ENCODE measurements around the gene MGST2. TPM values are rescaled to one million over a fixed set of nuclear protein-coding genes. Genes with fewer than 3 reads are reported as not detected.

Gene MGST2
- total RNA-seq, 6 experiments from 2014 or later = 105 to 125 (median 114) TPM

DNA sequence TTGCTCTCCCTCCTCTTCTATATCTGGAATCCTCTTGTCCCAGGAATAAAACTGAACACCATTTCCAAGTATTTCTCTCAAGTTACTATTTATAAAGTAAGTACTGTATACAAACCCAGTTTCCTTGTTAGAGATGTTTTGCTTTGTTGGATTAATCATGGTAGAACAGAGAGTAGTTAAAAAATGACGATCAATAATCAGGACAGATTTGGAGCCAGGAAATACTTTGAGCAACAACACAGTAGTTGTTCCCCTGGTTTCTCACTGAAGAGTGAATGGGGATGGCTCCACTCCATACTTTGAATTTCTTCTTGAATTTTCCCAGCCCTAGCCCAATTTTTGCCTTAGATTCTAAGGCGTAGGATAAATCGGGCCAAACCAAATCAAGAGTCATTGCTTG lies 21.4 kb downstream of the MGST2 start:
- no peaks in the 10 kb centered on the region for H3K36me3 ChIP-seq
- no peaks in the 10 kb centered on the region for H3K9me3 ChIP-seq
- H3K4me3 ChIP-seq = no peak overlapping the region
- H3K27ac ChIP-seq = peak overlapping the region; percentile 21 to 35 (median 24)
- no peak for TF ChIP-seq POLR2A (IDR thresholded peaks at IDR 0.05)
- TF ChIP-seq, protein P1, sequence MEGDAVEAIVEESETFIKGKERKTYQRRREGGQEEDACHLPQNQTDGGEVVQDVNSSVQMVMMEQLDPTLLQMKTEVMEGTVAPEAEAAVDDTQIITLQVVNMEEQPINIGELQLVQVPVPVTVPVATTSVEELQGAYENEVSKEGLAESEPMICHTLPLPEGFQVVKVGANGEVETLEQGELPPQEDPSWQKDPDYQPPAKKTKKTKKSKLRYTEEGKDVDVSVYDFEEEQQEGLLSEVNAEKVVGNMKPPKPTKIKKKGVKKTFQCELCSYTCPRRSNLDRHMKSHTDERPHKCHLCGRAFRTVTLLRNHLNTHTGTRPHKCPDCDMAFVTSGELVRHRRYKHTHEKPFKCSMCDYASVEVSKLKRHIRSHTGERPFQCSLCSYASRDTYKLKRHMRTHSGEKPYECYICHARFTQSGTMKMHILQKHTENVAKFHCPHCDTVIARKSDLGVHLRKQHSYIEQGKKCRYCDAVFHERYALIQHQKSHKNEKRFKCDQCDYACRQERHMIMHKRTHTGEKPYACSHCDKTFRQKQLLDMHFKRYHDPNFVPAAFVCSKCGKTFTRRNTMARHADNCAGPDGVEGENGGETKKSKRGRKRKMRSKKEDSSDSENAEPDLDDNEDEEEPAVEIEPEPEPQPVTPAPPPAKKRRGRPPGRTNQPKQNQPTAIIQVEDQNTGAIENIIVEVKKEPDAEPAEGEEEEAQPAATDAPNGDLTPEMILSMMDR (IDR thresholded peaks at IDR 0.05) = no peak
- WGBS (ENCODE audit: insufficient coverage, low coverage, low lambda C conversion rate, missing lambda C conversion rate) = 61% methylated on average over 3 of the region's 3 CpGs
- intact Hi-C loops (cut with DNase I) = no loop called here
- peak; percentile 35 to 60 (median 47) for ATAC-seq
- no peaks in the 10 kb centered on the region for H3K27me3 ChIP-seq
- no peak for DNase-seq
- H3K4me1 ChIP-seq = peaks cover 2 to 70% (median 32%) of the 10 kb centered on the region in 4 donors

DNA sequence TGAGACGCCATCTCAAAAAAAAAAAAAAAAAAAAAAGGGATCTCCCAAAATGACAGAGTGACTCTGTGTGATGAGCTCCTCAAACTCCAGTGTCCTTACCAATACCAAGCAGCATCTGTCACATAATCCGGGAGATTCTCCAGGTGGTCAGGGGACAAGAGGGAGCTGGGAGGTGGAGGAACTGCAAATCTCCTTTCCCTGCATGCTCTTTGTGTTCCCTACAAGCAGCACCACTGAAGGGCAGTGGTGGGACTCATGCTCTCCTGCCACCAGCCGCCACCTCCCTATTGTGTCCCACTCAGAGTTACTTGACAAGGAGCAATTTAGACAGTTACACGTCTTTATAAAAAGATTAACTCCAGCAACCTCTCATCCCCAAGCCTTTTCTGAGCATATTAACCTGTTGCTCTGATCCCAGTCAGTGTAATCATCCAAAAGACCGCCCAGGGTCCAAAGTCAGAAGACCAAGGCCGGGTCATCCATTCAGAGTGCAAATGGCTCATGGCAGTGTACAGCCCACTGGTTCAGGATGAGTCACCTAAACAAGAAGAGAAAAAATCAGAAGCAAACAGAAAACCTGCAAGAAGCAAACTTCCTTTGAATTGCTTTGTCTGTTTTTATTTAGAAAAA lies 23.6 kb downstream of the MGST2 start:
- Histone ChIP-seq H3K36me3 (no peaks in the 10 kb centered on the region), H3K4me3 (peak overlapping the region in 1 of 3 donors; percentile 32), H3K9me3 (no peaks in the 10 kb centered on the region), H3K27me3 (no peaks in the 10 kb centered on the region), H3K4me1 (peaks cover 2 to 72% (median 35%) of the 10 kb centered on the region in 4 donors), H3K27ac (peak overlapping the region; percentile 46 to 66 (median 61))
- peak; percentile 79 to 91 (median 86) for ATAC-seq
- peak; percentile 67 to 92 (median 83) for DNase-seq
- 31% methylated on average over 3 of the region's 6 CpGs for WGBS (ENCODE audit: insufficient coverage, low coverage, low lambda C conversion rate, missing lambda C conversion rate)
- intact Hi-C loops (cut with DNase I) = no loop called here
- TF ChIP-seq, protein P1 (IDR thresholded peaks at IDR 0.05) = no peak
- no peak for TF ChIP-seq POLR2A (IDR thresholded peaks at IDR 0.05)

DNA sequence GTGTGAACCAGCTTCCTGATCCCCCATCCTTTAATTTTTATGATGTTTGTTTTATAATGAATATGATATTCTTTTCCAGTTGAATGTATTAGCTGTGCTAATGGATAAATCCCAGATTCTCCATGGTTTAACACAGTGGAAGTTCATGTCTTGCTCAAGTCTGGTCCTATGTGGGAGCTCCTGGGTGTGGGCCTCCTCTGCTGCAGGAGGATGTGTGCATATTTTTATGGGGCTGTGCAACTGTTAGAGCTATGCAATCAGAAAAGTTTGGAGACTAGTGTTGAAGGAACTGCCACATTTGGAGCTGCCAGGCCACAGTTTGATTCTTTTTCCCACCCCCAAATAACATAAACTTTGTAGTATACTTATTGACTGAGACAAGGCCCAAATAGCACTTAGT lies 24.8 kb downstream of the MGST2 start:
- H3K36me3 ChIP-seq = peaks cover 0 to 7% (median 2%) of the 10 kb centered on the region in 4 donors
- no peak for DNase-seq
- H3K4me3 ChIP-seq = no peak overlapping the region
- no peak for ATAC-seq
- intact Hi-C loops (cut with DNase I) = no loop called here
- no peaks in the 10 kb centered on the region for H3K9me3 ChIP-seq
- no peak for TF ChIP-seq POLR2A (IDR thresholded peaks at IDR 0.05)
- TF ChIP-seq, protein P1 (IDR thresholded peaks at IDR 0.05) = no peak
- H3K4me1 ChIP-seq = peaks cover 2 to 75% (median 35%) of the 10 kb centered on the region in 4 donors
- no peaks in the 10 kb centered on the region for H3K27me3 ChIP-seq
- peak overlapping the region in 2 of 3 donors; percentile 46 to 66 for H3K27ac ChIP-seq

DNA sequence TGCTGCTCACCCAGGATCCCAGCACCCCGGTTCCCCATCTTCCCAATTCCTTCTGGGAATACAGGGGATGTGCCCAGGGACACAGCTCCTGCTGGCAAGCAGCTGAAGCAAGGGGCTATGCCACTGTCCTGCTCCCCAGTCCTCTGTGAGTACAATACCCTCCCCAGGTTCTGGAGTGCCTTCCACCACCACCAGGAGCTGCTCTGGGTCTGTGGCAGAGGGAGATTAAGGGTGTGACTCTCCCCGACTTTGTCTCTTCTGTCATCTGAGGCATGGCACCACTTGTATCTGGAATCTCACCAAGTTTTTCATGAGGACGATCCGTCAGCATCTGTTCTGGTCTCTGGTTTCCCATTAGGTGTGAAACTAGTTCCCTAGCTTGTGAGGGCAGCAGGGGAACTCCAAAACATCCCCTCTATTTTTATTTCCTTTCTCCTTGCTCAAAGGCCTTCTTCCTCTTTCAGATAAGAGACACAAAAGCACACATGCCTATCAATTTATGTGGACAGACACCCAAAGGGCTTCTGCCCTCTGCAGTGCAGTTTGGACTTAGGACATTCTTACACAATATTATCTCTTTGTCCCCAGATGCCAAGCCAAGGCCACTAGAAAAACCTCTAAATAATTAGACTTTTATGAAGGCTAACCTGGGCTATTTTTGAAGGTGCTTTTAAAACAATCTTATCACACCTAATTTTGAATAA lies 26.8 kb downstream of the MGST2 start:
- ATAC-seq = peak; percentile 72 to 86 (median 82)
- H3K9me3 ChIP-seq = no peaks in the 10 kb centered on the region
- H3K27me3 ChIP-seq = no peaks in the 10 kb centered on the region
- DNase-seq = peak in 1 of 3 donors; percentile 64
- 9% methylated on average over 3 of the region's 4 CpGs for WGBS (ENCODE audit: insufficient coverage, low coverage, low lambda C conversion rate, missing lambda C conversion rate)
- no peak for TF ChIP-seq POLR2A (IDR thresholded peaks at IDR 0.05)
- TF ChIP-seq, protein P1 (IDR thresholded peaks at IDR 0.05) = peak in 2 of 4 donors; percentile 8 to 18
- peak overlapping the region in 2 of 3 donors; percentile 7 to 23 for H3K4me3 ChIP-seq
- intact Hi-C loops (cut with DNase I) = no loop called here
- H3K4me1 ChIP-seq = peaks cover 0 to 61% (median 28%) of the 10 kb centered on the region in 4 donors
- H3K27ac ChIP-seq = peak overlapping the region; percentile 42 to 66 (median 59)
- peaks cover 0 to 17% (median 2%) of the 10 kb centered on the region in 4 donors for H3K36me3 ChIP-seq

Data from right lobe of liver (tissue), 6 donors.